Measurements from ENCODE around the gene TRIM56. TPM values are rescaled to one million over a fixed set of nuclear protein-coding genes. Genes with fewer than 3 reads are reported as not detected.

TRIM56 gene
- total and polyA plus RNA-seq, 2 experiments from 2014 or later: 8.8 to 10.3 TPM

GRCh38 chr7:101125989-101126650, 40.8 kb downstream of the TRIM56 start:
- Histone ChIP-seq H3K9me2 (ENCODE audit: insufficient read depth) (no peaks in the 10 kb centered on the region), H3K79me2 (ENCODE audit: insufficient read depth) (peaks cover 46% of the 10 kb centered on the region), H3K36me3 (ENCODE audit: low read depth) (peaks cover 35% of the 10 kb centered on the region), H3K27ac (peak overlapping the region; percentile 98), H3F3A (ENCODE audit: insufficient read depth) (peaks cover 78% of the 10 kb centered on the region), H3K9ac (peak overlapping the region; percentile 96), H3K4me1 (ENCODE audit: insufficient read depth) (peaks cover 53% of the 10 kb centered on the region), H3K27me3 (replicated peaks; ENCODE audit: insufficient read depth) (no peaks in the 10 kb centered on the region), H3K4me3 (peak overlapping the region; percentile 94; the same call in 1 of the 2 replicates), H2AFZ (peak overlapping the region; percentile 25), H3K4me2 (ENCODE audit: unreplicated experiment) (peak overlapping the region; percentile 54), H3K9me3 (ENCODE audit: low read depth) (no peaks in the 10 kb centered on the region), H4K20me1 (ENCODE audit: insufficient read depth) (no peaks in the 10 kb centered on the region)
- in situ Hi-C loops (cut with MboI): no loop called here
- peak; percentile 84 for DNase-seq
- TF ChIP-seq EZH2phosphoT487 (IDR thresholded peaks at IDR 0.05; ENCODE audit: insufficient read depth, low read depth) (no peak), EZH2 (IDR thresholded peaks at IDR 0.05; ENCODE audit: insufficient read depth, poor library complexity, severe bottlenecking) (no peak)
- WGBS, 2 experiments (ENCODE audit: low coverage in 1 of 2, low lambda C conversion rate in 2 of 2, missing lambda C conversion rate in 2 of 2): 24 to 28% methylated on average over 15 of the region's 15 CpGs

GRCh38 chr7:101126651-101127459, 41.6 kb downstream of the TRIM56 start, which contains the start of gene SERPINE1:
SERPINE1 (plus strand) TSS chr7:101127104; CDS start chr7:101128394, 1,290 bp downstream.
- Histone ChIP-seq H3K27ac (peak within 1 kb of the TSS; percentile 98), H3K9me2 (ENCODE audit: insufficient read depth) (no peaks in the 10 kb centered on the region), H3K27me3 (replicated peaks; ENCODE audit: insufficient read depth) (no peaks in the 10 kb centered on the region), H4K20me1 (ENCODE audit: insufficient read depth) (no peaks in the 10 kb centered on the region), H3F3A (ENCODE audit: insufficient read depth) (peaks cover 80% of the 10 kb centered on the region), H2AFZ (peak within 1 kb of the TSS; percentile 25), H3K9me3 (ENCODE audit: low read depth) (no peaks in the 10 kb centered on the region), H3K4me1 (ENCODE audit: insufficient read depth) (peaks cover 47% of the 10 kb centered on the region), H3K4me3 (peak within 1 kb of the TSS; percentile 94), H3K9ac (peak within 1 kb of the TSS; percentile 96), H3K79me2 (ENCODE audit: insufficient read depth) (peaks cover 46% of the 10 kb centered on the region), H3K36me3 (ENCODE audit: low read depth) (peaks cover 42% of the 10 kb centered on the region), H3K4me2 (ENCODE audit: unreplicated experiment) (peak within 1 kb of the TSS; percentile 93)
- 1 to 2% methylated on average over 22 of the region's 22 CpGs for WGBS, 2 experiments (ENCODE audit: low coverage in 1 of 2, low lambda C conversion rate in 2 of 2, missing lambda C conversion rate in 2 of 2)
- in situ Hi-C loops (cut with MboI): no loop called here
- no peak for TF ChIP-seq EZH2phosphoT487 (IDR thresholded peaks at IDR 0.05; ENCODE audit: insufficient read depth, low read depth)
- no peak for TF ChIP-seq EZH2 (IDR thresholded peaks at IDR 0.05; ENCODE audit: insufficient read depth, poor library complexity, severe bottlenecking)
- peak; percentile 100 for DNase-seq

GRCh38 chr7:101127460-101128039, 42.3 kb downstream of the TRIM56 start:
- Histone ChIP-seq H3K9me3 (ENCODE audit: low read depth) (no peaks in the 10 kb centered on the region), H3K27ac (peak overlapping the region; percentile 98), H3K27me3 (replicated peaks; ENCODE audit: insufficient read depth) (no peaks in the 10 kb centered on the region), H3K9ac (peak overlapping the region; percentile 96), H3K4me3 (peak overlapping the region; percentile 94), H4K20me1 (ENCODE audit: insufficient read depth) (no peaks in the 10 kb centered on the region), H3F3A (ENCODE audit: insufficient read depth) (peaks cover 85% of the 10 kb centered on the region), H2AFZ (no peak overlapping the region), H3K9me2 (ENCODE audit: insufficient read depth) (no peaks in the 10 kb centered on the region), H3K4me1 (ENCODE audit: insufficient read depth) (peaks cover 52% of the 10 kb centered on the region), H3K79me2 (ENCODE audit: insufficient read depth) (peaks cover 46% of the 10 kb centered on the region), H3K4me2 (ENCODE audit: unreplicated experiment) (peak overlapping the region; percentile 93), H3K36me3 (ENCODE audit: low read depth) (peaks cover 49% of the 10 kb centered on the region)
- peak; percentile 51 for DNase-seq
- WGBS, 2 experiments (ENCODE audit: low coverage in 1 of 2, low lambda C conversion rate in 2 of 2, missing lambda C conversion rate in 2 of 2): 28% methylated on average over 3 of the region's 3 CpGs
- in situ Hi-C loops (cut with MboI): no loop called here
- TF ChIP-seq EZH2 (IDR thresholded peaks at IDR 0.05; ENCODE audit: insufficient read depth, poor library complexity, severe bottlenecking): no peak
- no peak for TF ChIP-seq EZH2phosphoT487 (IDR thresholded peaks at IDR 0.05; ENCODE audit: insufficient read depth, low read depth)
